Suprapubic skin (tissue), 4 donors: Measurements from ENCODE around the gene BPI. TPM values are rescaled to one million over a fixed set of nuclear protein-coding genes. Genes with fewer than 3 reads are reported as not detected.

ENCODE experiments used
- DNase-seq, 2 donors: peaks; one replicate each; pipeline ENCODE4 v3.0.0-alpha.2; 2019; ENCODE audit warnings: low spot score in 2 of 2
- H3K27ac ChIP-seq: fragments of 200-600 bp; sonication (generic); one replicate; pipeline ENCODE4 v1.5.1; 2019
- H3K27me3 ChIP-seq: fragments of 200-600 bp; sonication (generic); one replicate; pipeline ENCODE4 v1.5.1; 2019
- H3K36me3 ChIP-seq: fragments of 200-600 bp; sonication (generic); one replicate; pipeline ENCODE4 v1.5.1; 2019
- H3K4me1 ChIP-seq: fragments of 200-600 bp; sonication (generic); one replicate; pipeline ENCODE4 v1.5.1; 2019
- H3K4me3 ChIP-seq: fragments of 200-600 bp; sonication (generic); one replicate; pipeline ENCODE4 v1.5.1; 2019; ENCODE audit warnings: mild to moderate bottlenecking
- H3K9me3 ChIP-seq: fragments of 200-600 bp; sonication (generic); one replicate; pipeline ENCODE4 v1.5.1; 2019
- EP300 ChIP-seq: sonication (generic); formaldehyde crosslinking; IDR thresholded peaks from one replicate; pipeline ENCODE4 v1.6.1; 2017; ENCODE audit warnings: antibody characterized with exemption
- POLR2A ChIP-seq, 2 donors: fragments of 450-650 bp; IDR thresholded peaks; one replicate each; pipeline ENCODE4 v1.6.1; 2017; ENCODE audit warnings: antibody characterized with exemption in 2 of 2, mild to moderate bottlenecking in 2 of 2, moderate library complexity in 2 of 2
- POLR2AphosphoS5 ChIP-seq, 3 donors: sonication (generic); formaldehyde crosslinking; IDR thresholded peaks; one replicate each; pipeline ENCODE4 v1.6.1; 2017; ENCODE audit warnings: antibody characterized with exemption in 3 of 3
- WGBS: methylation state at CpG from one replicate; pipeline ENCODE4 v1.1.5; 2018; 5-methylcytosine and 5-hydroxymethylcytosine counted together
- total RNA-seq, 4 donors: library from RNA; depleted of rRNA; stranded (reverse); fragments of >200 nt; gene quantifications; one replicate each; pipeline ENCODE4 v1.1.0, GENCODE V29; 2016
- TF ChIP-seq, protein P1 (sequence below), 2 donors: fragments of 200-600 bp in 1 of 2; fragments of 450-650 bp in 1 of 2; sonication (generic) in 1 of 2; IDR thresholded peaks; one replicate each; pipeline ENCODE4 v1.5.1; 2016 to 2019; ENCODE audit warnings: antibody characterized with exemption in 2 of 2, mild to moderate bottlenecking in 1 of 2, moderate library complexity in 1 of 2

The BPI gene
- total RNA-seq, 4 donors from 2014 or later = not detected

DNA sequence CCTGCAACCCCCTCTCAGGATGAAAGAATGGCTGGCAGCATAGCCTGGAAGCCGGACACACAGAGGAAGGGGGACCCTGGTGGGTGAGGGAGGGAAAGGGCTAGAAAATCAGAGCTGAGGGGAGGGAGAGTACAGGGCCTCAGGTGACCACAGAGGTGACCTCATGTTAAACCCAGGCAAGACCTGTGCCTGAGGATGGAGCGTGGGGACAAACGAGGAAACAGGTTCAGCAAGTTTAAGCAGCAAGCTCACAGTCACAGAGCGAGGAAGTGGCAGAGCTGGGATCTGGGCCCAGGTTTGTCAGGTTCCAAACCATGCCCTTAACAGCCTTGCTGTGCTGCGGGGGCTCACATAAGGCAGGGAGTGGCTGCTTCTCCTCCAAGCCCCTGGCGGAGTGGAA is 4.0 kb upstream of the BPI start:
- no peak overlapping the region for H3K4me3 ChIP-seq
- no peak for DNase-seq

DNA sequence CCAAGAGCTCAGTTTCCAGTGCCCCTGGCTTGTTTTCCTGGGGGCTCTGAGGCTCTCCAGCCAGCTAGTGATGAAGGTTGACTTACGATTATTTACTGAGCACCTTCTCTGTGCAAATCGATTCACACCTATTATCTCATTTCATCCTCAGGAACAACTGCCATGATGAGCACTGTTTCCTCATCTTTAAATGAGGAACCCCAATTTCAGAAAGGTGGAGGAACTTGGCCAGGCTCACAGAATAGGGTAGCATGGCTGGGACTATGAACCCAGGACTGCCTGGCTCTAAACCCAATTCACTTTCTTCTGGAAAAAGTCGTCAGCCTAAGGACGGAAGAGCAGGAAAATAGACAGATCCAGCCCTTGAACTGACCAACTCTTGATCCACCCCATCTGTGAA is 3.5 kb upstream of the BPI start:
- H3K4me1 ChIP-seq = peaks cover 31% of the 10 kb centered on the region
- peaks cover 3% of the 10 kb centered on the region for H3K27me3 ChIP-seq
- H3K4me3 ChIP-seq = no peak overlapping the region
- no peak for DNase-seq
- no peak overlapping the region for H3K27ac ChIP-seq
- TF ChIP-seq POLR2AphosphoS5 (IDR thresholded peaks at IDR 0.05) (no peak), EP300 (no peak), POLR2A (IDR thresholded peaks at IDR 0.05) (no peak)
- TF ChIP-seq, protein P1, sequence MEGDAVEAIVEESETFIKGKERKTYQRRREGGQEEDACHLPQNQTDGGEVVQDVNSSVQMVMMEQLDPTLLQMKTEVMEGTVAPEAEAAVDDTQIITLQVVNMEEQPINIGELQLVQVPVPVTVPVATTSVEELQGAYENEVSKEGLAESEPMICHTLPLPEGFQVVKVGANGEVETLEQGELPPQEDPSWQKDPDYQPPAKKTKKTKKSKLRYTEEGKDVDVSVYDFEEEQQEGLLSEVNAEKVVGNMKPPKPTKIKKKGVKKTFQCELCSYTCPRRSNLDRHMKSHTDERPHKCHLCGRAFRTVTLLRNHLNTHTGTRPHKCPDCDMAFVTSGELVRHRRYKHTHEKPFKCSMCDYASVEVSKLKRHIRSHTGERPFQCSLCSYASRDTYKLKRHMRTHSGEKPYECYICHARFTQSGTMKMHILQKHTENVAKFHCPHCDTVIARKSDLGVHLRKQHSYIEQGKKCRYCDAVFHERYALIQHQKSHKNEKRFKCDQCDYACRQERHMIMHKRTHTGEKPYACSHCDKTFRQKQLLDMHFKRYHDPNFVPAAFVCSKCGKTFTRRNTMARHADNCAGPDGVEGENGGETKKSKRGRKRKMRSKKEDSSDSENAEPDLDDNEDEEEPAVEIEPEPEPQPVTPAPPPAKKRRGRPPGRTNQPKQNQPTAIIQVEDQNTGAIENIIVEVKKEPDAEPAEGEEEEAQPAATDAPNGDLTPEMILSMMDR (IDR thresholded peaks at IDR 0.05) = no peak
- no peaks in the 10 kb centered on the region for H3K9me3 ChIP-seq
- 81% methylated on average over 4 of the region's 4 CpGs for WGBS
- no peaks in the 10 kb centered on the region for H3K36me3 ChIP-seq

More for the DNA sequence above, 4.0 kb upstream of the BPI start:
- WGBS = 41% methylated on average over 4 of the region's 6 CpGs
- Histone ChIP-seq H3K27me3 (peaks cover 3% of the 10 kb centered on the region), H3K9me3 (no peaks in the 10 kb centered on the region), H3K4me1 (peaks cover 31% of the 10 kb centered on the region), H3K27ac (no peak overlapping the region), H3K36me3 (no peaks in the 10 kb centered on the region)
- TF ChIP-seq POLR2AphosphoS5 (IDR thresholded peaks at IDR 0.05) (no peak), EP300 (no peak), POLR2A (IDR thresholded peaks at IDR 0.05) (no peak)
- TF ChIP-seq, protein P1 (IDR thresholded peaks at IDR 0.05) = no peak

DNA sequence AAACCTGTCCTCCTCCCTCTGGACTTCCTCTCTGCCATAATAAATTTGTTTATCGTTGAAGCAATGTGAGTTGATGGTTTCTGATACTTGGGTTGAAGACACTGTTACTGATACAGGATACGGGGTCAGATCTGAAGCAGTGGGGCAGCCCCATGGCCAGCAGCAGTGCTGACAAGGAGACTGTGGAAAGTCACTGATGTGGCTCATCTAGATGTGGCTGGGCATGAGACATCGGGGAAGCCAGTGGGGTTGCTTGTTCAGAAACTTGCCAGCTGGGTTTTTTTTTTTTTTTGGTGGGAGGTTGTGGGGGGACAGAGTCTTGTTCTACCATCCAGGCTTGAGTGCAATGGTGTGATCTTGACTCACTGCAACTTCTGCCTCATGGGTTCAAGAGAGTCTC is 2.6 kb upstream of the BPI start:
- no peak for DNase-seq
- TF ChIP-seq EP300 (no peak), POLR2AphosphoS5 (IDR thresholded peaks at IDR 0.05) (no peak), POLR2A (IDR thresholded peaks at IDR 0.05) (no peak)
- TF ChIP-seq, protein P1 (IDR thresholded peaks at IDR 0.05) = no peak
- Histone ChIP-seq H3K27me3 (peaks cover 7% of the 10 kb centered on the region), H3K36me3 (no peaks in the 10 kb centered on the region), H3K4me3 (no peak overlapping the region), H3K4me1 (peaks cover 31% of the 10 kb centered on the region), H3K9me3 (no peaks in the 10 kb centered on the region), H3K27ac (no peak overlapping the region)
- 90% methylated on average over 3 of the region's 3 CpGs for WGBS

DNA sequence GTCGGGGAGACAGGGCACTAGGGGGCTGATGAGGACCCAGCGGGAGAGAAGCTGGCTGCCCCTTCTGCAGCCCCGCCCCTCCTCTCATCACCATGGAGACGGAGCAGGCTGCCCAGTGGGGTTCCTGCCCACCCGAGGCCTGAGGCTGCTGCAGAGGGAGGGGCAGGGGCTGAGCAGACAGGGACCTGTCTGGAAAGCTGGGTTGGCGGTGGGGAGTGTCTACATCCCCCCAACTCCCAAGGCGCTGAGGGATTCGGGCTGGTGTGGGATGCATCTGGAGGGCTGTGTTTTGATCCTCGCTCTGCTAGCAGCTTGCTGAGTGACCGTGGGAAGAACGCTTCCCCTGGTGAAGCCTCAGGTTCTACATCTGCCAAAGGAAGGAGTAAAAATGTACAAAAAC is 1.2 kb upstream of the BPI start:
- no peak for DNase-seq
- Histone ChIP-seq H3K9me3 (no peaks in the 10 kb centered on the region), H3K27ac (no peak overlapping the region), H3K4me1 (peaks cover 31% of the 10 kb centered on the region), H3K27me3 (peaks cover 11% of the 10 kb centered on the region), H3K4me3 (no peak overlapping the region), H3K36me3 (no peaks in the 10 kb centered on the region)
- WGBS = 56% methylated on average over 11 of the region's 11 CpGs
- no peak for TF ChIP-seq POLR2AphosphoS5 (IDR thresholded peaks at IDR 0.05)
- TF ChIP-seq, protein P1 (IDR thresholded peaks at IDR 0.05) = no peak
- TF ChIP-seq EP300 = no peak
- no peak for TF ChIP-seq POLR2A (IDR thresholded peaks at IDR 0.05)

DNA sequence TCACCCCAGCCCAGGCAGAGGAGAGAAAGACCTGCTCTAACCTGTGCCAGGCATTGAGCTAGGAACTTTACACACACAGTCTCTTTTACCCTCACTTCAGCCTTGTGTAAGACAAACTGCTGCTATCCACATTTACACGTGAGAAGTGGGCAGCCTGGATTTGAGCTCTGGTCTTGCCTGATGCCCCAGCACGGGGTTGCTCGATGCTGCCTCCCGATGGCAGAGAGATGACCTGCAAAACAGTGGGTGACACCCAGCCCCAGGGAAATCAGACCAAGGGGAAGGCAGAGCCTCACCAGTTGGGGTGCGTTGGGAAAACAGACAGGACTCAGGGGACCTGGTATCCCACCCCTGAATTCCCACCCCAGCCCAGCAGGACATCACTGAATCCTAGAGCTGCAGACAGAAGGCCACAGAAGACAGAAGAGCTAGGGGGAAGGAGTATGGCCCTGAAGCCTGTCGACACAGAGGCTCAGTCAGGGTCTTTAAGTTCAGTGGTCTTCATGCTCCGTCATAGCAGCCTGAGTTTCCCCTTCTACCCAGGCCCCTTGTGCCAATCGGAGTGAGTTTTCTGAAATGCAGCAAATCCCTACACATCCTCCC is 990 bp downstream of the BPI start:
- Histone ChIP-seq H3K4me1 (peaks cover 12% of the 10 kb centered on the region), H3K27me3 (peaks cover 11% of the 10 kb centered on the region), H3K36me3 (no peaks in the 10 kb centered on the region), H3K9me3 (no peaks in the 10 kb centered on the region), H3K4me3 (no peak overlapping the region), H3K27ac (no peak overlapping the region)
- TF ChIP-seq EP300 (no peak), POLR2AphosphoS5 (IDR thresholded peaks at IDR 0.05) (no peak), POLR2A (IDR thresholded peaks at IDR 0.05) (no peak)
- TF ChIP-seq, protein P1 (IDR thresholded peaks at IDR 0.05) = peak in 1 of 2 donors; percentile 30
- WGBS = 66% methylated on average over 5 of the region's 8 CpGs
- no peak for DNase-seq
